WTC11 (cell line): ENCODE data around the gene ADGRL3. TPM values are rescaled to one million over a fixed set of nuclear protein-coding genes. Genes with fewer than 3 reads are reported as not detected.

Source experiments
- ATAC-seq: fragments of 200-7000 bp; cut with Tn5 transposase; 2 replicates; pipeline ENCODE4 v1.10.0; 2021; ENCODE audit warnings: mild to moderate bottlenecking, moderate library complexity
- CTCF ChIA-PET: fragments of 300-600 bp; sonication (Branson Sonifier 250); formaldehyde crosslinking; loops from one replicate; lab custom pipeline; 2021; ENCODE audit warnings: antibody characterized with exemption; lab: Charles Lee
- POLR2A ChIA-PET: fragments of 350-600 bp; sonication (Branson Sonifier 250); formaldehyde crosslinking; loops from one replicate; lab custom pipeline; 2021; ENCODE audit warnings: antibody characterized with exemption; lab: Charles Lee
- DNase-seq: peaks from one replicate; pipeline ENCODE4 v3.0.0; 2021; ENCODE audit warnings: low spot score
- H3K27ac Mint-ChIP-seq: 2 replicates; pipeline ENCODE4 v1.8.0; 2021; ENCODE audit warnings: mixed read lengths
- H3K27me3 Mint-ChIP-seq: 2 replicates; pipeline ENCODE4 v1.8.0; 2021; ENCODE audit warnings: low read depth, mild to moderate bottlenecking, moderate library complexity, mixed read lengths
- H3K36me3 Mint-ChIP-seq: 2 replicates; pipeline ENCODE4 v1.8.0; 2021; ENCODE audit warnings: mixed read lengths
- H3K4me1 Mint-ChIP-seq: 2 replicates; pipeline ENCODE4 v1.8.0; 2022; ENCODE audit warnings: mixed read lengths
- H3K4me3 Mint-ChIP-seq: 2 replicates; pipeline ENCODE4 v1.8.0; 2021; ENCODE audit warnings: mild to moderate bottlenecking, moderate library complexity, mixed read lengths
- H3K9me3 Mint-ChIP-seq: 2 replicates; pipeline ENCODE4 v1.8.0; 2021; ENCODE audit warnings: mixed read lengths
- CDX4 ChIP-seq: fragments of 250-450 bp; sonication (Bioruptor Pico); IDR thresholded peaks from 2 replicates; pipeline ENCODE4 v1.9.0; 2021; ENCODE audit warnings: moderate library complexity, mild to moderate bottlenecking, inconsistent platforms, borderline replicate concordance
- EMX1 ChIP-seq: fragments of 250-450 bp; sonication (Bioruptor Pico); IDR thresholded peaks from 2 replicates; pipeline ENCODE4 v1.8.0; 2021; ENCODE audit warnings: mild to moderate bottlenecking
- ERG ChIP-seq: fragments of 250-450 bp; sonication (Bioruptor Pico); IDR thresholded peaks from 2 replicates; pipeline ENCODE4 v1.8.0; 2021; ENCODE audit warnings: mild to moderate bottlenecking
- ESRRA ChIP-seq: sonication (generic); formaldehyde crosslinking; IDR thresholded peaks from 2 replicates; pipeline ENCODE4 v1.8.1; 2022; ENCODE audit warnings: mild to moderate bottlenecking, missing genetic modification reagents, borderline replicate concordance
- FOXP1 ChIP-seq: sonication (generic); formaldehyde crosslinking; IDR thresholded peaks from 2 replicates; pipeline ENCODE4 v1.8.0; 2022; ENCODE audit warnings: missing genetic modification reagents, mild to moderate bottlenecking, moderate library complexity, borderline replicate concordance
- JAZF1 ChIP-seq: fragments of 250-450 bp; sonication (Bioruptor Pico); IDR thresholded peaks from 2 replicates; pipeline ENCODE4 v1.9.0; 2021; ENCODE audit warnings: moderate library complexity, mild to moderate bottlenecking, inconsistent platforms
- KAT7 ChIP-seq: sonication (generic); formaldehyde crosslinking; IDR thresholded peaks from 2 replicates; pipeline ENCODE4 v1.8.1; 2023; ENCODE audit warnings: missing genetic modification reagents, mild to moderate bottlenecking, borderline replicate concordance
- NFATC4 ChIP-seq: fragments of 250-450 bp; sonication (Bioruptor Pico); IDR thresholded peaks from 2 replicates; pipeline ENCODE4 v1.9.0; 2021; ENCODE audit warnings: mild to moderate bottlenecking
- RORB ChIP-seq: fragments of 250-450 bp; sonication (Bioruptor Pico); IDR thresholded peaks from 2 replicates; pipeline ENCODE4 v1.9.0; 2021; ENCODE audit warnings: mild to moderate bottlenecking
- SMAD4 ChIP-seq: sonication (generic); formaldehyde crosslinking; IDR thresholded peaks from 2 replicates; pipeline ENCODE4 v1.8.0; 2022; ENCODE audit warnings: mild to moderate bottlenecking, missing genetic modification reagents
- TEAD1 ChIP-seq: sonication (generic); formaldehyde crosslinking; IDR thresholded peaks from 2 replicates; pipeline ENCODE4 v1.8.0; 2022; ENCODE audit warnings: mild to moderate bottlenecking, missing genetic modification reagents
- USF2 ChIP-seq: sonication (generic); formaldehyde crosslinking; IDR thresholded peaks from 2 replicates; pipeline ENCODE4 v1.8.1; 2023; ENCODE audit warnings: mild to moderate bottlenecking, missing genetic modification reagents, moderate library complexity
- ZNF317 ChIP-seq: sonication (generic); formaldehyde crosslinking; IDR thresholded peaks from 2 replicates; pipeline ENCODE4 v1.8.1; 2023; ENCODE audit warnings: low read depth, mild to moderate bottlenecking, moderate library complexity, missing genetic modification reagents, borderline replicate concordance
- ZNF532 ChIP-seq: fragments of 250-450 bp; sonication (Bioruptor Pico); IDR thresholded peaks from 2 replicates; pipeline ENCODE4 v1.9.0; 2021; ENCODE audit warnings: mild to moderate bottlenecking, borderline replicate concordance
- ZSCAN18 ChIP-seq: fragments of 250-450 bp; sonication (Bioruptor Pico); IDR thresholded peaks from 2 replicates; pipeline ENCODE4 v2.1.2; 2022; ENCODE audit warnings: mild to moderate bottlenecking, moderate library complexity
- total RNA-seq: library from RNA; stranded (reverse); gene quantifications from 3 replicates; pipeline ENCODE4 v1.2.3, GENCODE V29; 2021
- TF ChIP-seq, protein P1 (sequence below): sonication (generic); formaldehyde crosslinking; IDR thresholded peaks from 2 replicates; pipeline ENCODE4 v1.8.1; 2022; ENCODE audit warnings: missing genetic modification reagents, borderline replicate concordance
- TF ChIP-seq, protein P2 (sequence below): sonication (generic); formaldehyde crosslinking; IDR thresholded peaks from 2 replicates; pipeline ENCODE4 v1.8.0; 2023; ENCODE audit warnings: missing genetic modification reagents

Gene ADGRL3
- total RNA-seq, 1 experiment from 2014 or later = 8.7 TPM

DNA sequence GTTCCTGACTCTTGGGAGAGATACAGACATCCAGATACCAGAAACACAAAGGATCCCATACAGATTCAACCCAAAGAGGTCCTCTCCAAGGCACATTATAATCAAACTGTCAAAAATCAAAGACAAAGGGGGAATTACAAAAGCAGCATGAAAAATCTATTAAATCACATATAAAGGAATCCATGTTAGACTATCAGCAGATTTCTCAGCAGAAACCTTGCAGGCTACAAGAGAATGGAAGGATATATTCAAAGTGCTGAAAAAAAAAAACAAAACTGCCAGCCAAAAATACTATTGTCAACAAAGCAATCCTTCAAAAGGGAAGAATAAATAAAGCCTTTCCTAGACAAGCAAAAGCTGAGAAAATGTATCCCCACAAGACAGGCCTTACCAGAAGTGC, 14.8 kb upstream of the ADGRL3 start:
- ChIA-PET POLR2A (no interaction called here), CTCF (no interaction called here)
- Mint-ChIP-seq H3K27me3 (no peaks in the 10 kb centered on the region), H3K36me3 (peaks cover 17% of the 10 kb centered on the region), H3K27ac (no peak overlapping the region), H3K4me1 (peaks cover 8% of the 10 kb centered on the region), H3K4me3 (no peak overlapping the region), H3K9me3 (peaks cover 19% of the 10 kb centered on the region)
- TF ChIP-seq JAZF1 (CRISPR knock-in tag) = no peak
- peak; percentile 65; the same call in 1 of the 2 replicates for TF ChIP-seq ZNF317 (CRISPR knock-in tag)
- TF ChIP-seq ZSCAN18 (CRISPR knock-in tag) = no peak
- no peak for DNase-seq
- no peak for ATAC-seq

DNA sequence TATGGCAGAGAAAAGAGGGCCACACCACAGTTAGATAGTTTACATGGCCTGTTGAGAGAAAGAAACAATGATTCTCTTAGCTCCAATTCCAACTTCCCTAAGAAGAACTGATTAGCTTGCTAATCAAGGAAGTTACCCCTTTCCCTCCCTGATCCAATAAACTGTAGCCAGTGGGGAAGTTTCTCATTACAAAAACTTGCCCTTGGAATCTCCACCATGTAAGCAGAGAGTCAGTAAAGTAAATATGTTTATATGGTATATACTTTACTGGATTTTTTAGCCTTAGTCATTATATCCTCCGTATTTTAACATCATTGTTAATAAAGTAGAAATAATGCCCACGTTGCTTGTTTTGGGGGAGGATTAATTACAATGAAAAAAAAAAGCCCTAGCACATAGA, 7.7 kb upstream of the ADGRL3 start:
- ATAC-seq (no peak), DNase-seq (no peak)
- ChIA-PET CTCF (no interaction called here), POLR2A (interaction anchor here (0.6 kb wide), 1 partner anchor 7 kb away, joined by 4 read pairs; no protein-coding TSS in a partner anchor)
- TF ChIP-seq ZNF532 (no peak), ESRRA (no peak), FOXP1 (no peak), NFATC4 (CRISPR knock-in tag) (no peak), SMAD4 (CRISPR knock-in tag) (no peak), ERG (CRISPR knock-in tag) (no peak), TEAD1 (CRISPR knock-in tag) (no peak), USF2 (CRISPR knock-in tag) (no peak), EMX1 (no peak), ZNF317 (CRISPR knock-in tag) (no peak), KAT7 (CRISPR knock-in tag) (no peak), CDX4 (CRISPR knock-in tag) (no peak), RORB (CRISPR knock-in tag) (no peak)
- TF ChIP-seq, protein P1, sequence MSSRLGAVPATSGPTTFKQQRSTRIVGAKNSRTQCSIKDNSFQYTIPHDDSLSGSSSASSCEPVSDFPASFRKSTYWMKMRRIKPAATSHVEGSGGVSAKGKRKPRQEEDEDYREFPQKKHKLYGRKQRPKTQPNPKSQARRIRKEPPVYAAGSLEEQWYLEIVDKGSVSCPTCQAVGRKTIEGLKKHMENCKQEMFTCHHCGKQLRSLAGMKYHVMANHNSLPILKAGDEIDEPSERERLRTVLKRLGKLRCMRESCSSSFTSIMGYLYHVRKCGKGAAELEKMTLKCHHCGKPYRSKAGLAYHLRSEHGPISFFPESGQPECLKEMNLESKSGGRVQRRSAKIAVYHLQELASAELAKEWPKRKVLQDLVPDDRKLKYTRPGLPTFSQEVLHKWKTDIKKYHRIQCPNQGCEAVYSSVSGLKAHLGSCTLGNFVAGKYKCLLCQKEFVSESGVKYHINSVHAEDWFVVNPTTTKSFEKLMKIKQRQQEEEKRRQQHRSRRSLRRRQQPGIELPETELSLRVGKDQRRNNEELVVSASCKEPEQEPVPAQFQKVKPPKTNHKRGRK = no peak
- TF ChIP-seq, protein P2, sequence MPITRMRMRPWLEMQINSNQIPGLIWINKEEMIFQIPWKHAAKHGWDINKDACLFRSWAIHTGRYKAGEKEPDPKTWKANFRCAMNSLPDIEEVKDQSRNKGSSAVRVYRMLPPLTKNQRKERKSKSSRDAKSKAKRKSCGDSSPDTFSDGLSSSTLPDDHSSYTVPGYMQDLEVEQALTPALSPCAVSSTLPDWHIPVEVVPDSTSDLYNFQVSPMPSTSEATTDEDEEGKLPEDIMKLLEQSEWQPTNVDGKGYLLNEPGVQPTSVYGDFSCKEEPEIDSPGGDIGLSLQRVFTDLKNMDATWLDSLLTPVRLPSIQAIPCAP (CRISPR knock-in tag) = no peak
- H3K27ac Mint-ChIP-seq = no peak overlapping the region
- no peaks in the 10 kb centered on the region for H3K36me3 Mint-ChIP-seq
- peaks cover 21% of the 10 kb centered on the region for H3K4me1 Mint-ChIP-seq
- no peaks in the 10 kb centered on the region for H3K9me3 Mint-ChIP-seq
- no peak overlapping the region for H3K4me3 Mint-ChIP-seq
- H3K27me3 Mint-ChIP-seq = no peaks in the 10 kb centered on the region
